Common myeloid progenitor, CD34-positive (primary cell): ENCODE results near the gene CSNK2A1.

Experiments used
- CTCF ChIA-PET: fragments of 350-600 bp; sonication (Branson Sonifier 250); formaldehyde crosslinking; loops from one replicate; lab custom pipeline; 2021; ENCODE audit warnings: antibody characterized with exemption; lab: Charles Lee
- POLR2A ChIA-PET: fragments of 350-600 bp; sonication (Branson Sonifier 250); formaldehyde crosslinking; loops from one replicate; lab custom pipeline; 2021; ENCODE audit warnings: antibody characterized with exemption; lab: Charles Lee
- DNase-seq, 3 donors: peaks; one replicate each; pipeline versions ENCODE4 v3.0.0 to v3.0.0-alpha.2; 2013
- H3K27ac ChIP-seq, 2 experiments: 1 replicate in 1 of 2; 2 replicates in 1 of 2; pipeline ENCODE4 v1.7.0; 2013; ENCODE audit warnings: inconsistent platforms in 2 of 2, low read length in 2 of 2, mild to moderate bottlenecking in 2 of 2, low read depth in 1 of 2, moderate library complexity in 1 of 2; ENCODE audit not compliant: severe bottlenecking in 2 of 2, insufficient read depth in 1 of 2, poor library complexity in 1 of 2
- H3K27me3 ChIP-seq, 5 experiments: replicated peaks in 2 of 5; 1 replicate in 3 of 5; 2 replicates in 2 of 5; pipeline versions ENCODE4 v1.6.1 to v1.7.0; 2013; ENCODE audit warnings: low read length in 4 of 5, mild to moderate bottlenecking in 2 of 5, moderate library complexity in 2 of 5, inconsistent platforms in 1 of 5; ENCODE audit not compliant: insufficient read depth in 5 of 5, control insufficient read depth in 4 of 5
- H3K36me3 ChIP-seq, 4 experiments: 1 replicate in 2 of 4; 2 replicates in 2 of 4; pipeline versions ENCODE4 v1.6.1 to v1.7.0; 2013; ENCODE audit warnings: low read length in 3 of 4, control low read depth in 1 of 4, mild to moderate bottlenecking in 1 of 4; ENCODE audit not compliant: control insufficient read depth in 4 of 4, insufficient read depth in 4 of 4
- H3K4me1 ChIP-seq, 4 experiments: 1 replicate in 3 of 4; 2 replicates in 1 of 4; pipeline versions ENCODE4 v1.6.1 to v1.7.1; 2013; ENCODE audit warnings: low read length in 3 of 4, mild to moderate bottlenecking in 3 of 4, control low read depth in 1 of 4, inconsistent platforms in 1 of 4, moderate library complexity in 1 of 4; ENCODE audit not compliant: control insufficient read depth in 4 of 4, insufficient read depth in 4 of 4; ENCODE audit errors: control extremely low read depth in 1 of 4
- H3K4me3 ChIP-seq, 7 experiments: 1 replicate in 4 of 7; 2 replicates in 3 of 7; pipeline versions ENCODE4 v1.5.1 to v1.7.0; 2013; ENCODE audit warnings: mild to moderate bottlenecking in 7 of 7, low read length in 6 of 7, moderate library complexity in 6 of 7, inconsistent platforms in 2 of 7, low read depth in 2 of 7, control low read depth in 1 of 7; ENCODE audit not compliant: insufficient read depth in 4 of 7, control insufficient read depth in 1 of 7; ENCODE audit errors: extremely low read depth in 1 of 7
- H3K9me3 ChIP-seq, 5 experiments: 1 replicate in 4 of 5; 2 replicates in 1 of 5; pipeline versions ENCODE4 v1.6.1 to v1.7.1; 2013; ENCODE audit warnings: low read length in 4 of 5, mild to moderate bottlenecking in 2 of 5, inconsistent platforms in 1 of 5, low read depth in 1 of 5, moderate library complexity in 1 of 5; ENCODE audit not compliant: control insufficient read depth in 4 of 5, insufficient read depth in 2 of 5; ENCODE audit errors: control extremely low read depth in 1 of 5
- WGBS: methylation state at CpG from one replicate; pipeline ENCODE4 v1.1.5; 2013; ENCODE audit not compliant: insufficient coverage; 5-methylcytosine and 5-hydroxymethylcytosine counted together

The CSNK2A1 gene

DNA sequence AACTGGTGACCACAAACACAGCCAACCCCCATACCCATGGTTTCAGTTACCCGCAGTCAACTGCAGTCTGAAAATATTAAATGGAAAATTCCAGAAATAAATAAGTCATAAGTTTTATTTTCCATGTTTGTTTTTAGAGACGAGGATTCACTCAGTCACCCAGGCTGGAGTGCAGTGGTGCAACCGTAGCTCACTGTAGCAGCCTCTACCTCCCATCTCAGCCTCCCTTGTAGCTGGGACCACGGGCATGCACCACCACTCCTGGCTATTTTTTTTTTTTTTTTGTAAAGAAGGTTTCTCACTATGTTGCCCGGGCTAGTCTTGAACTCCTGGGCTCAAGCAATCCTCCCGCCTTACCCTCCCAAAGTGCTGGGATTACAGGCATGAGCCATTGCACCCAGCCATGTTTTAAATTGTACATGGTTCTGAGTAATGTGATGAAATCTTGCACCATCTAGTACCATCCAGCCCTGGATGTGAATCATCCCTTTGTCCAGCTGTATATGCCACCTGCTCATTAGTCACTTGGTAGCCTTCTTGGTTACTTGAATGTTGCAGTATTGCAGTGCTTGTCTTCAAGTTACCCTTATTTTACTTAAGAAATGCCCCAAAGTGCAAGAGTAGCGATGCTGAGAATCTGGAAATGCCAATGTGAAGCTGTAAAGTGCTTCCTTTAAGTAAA, 14.5 kb downstream of the CSNK2A1 start:
- Histone ChIP-seq H3K9me3 (peaks cover 0 to 19% (median 11%) of the 10 kb centered on the region in 5 experiments), H3K4me3 (no peak overlapping the region), H3K4me1 (peaks cover 0 to 2% (median under 1%) of the 10 kb centered on the region in 4 experiments), H3K27ac (no peak overlapping the region), H3K27me3 (no peaks in the 10 kb centered on the region), H3K36me3 (peaks cover 9 to 55% (median 30%) of the 10 kb centered on the region in 4 experiments)
- WGBS: 96% methylated on average over 3 of the region's 7 CpGs
- CTCF ChIA-PET: no interaction called here
- POLR2A ChIA-PET: no interaction called here
- DNase-seq: no peak

- H3K36me3 ChIP-seq: peaks cover 10 to 62% (median 37%) of the 10 kb centered on the region in 4 experiments
- CTCF ChIA-PET: no interaction called here
- no peak for DNase-seq
Observed at GRCh38 chr20:527571-527886, 16.1 kb downstream of the CSNK2A1 start.

GRCh38 chr20:521860-522259, 21.7 kb downstream of the CSNK2A1 start:
- ChIA-PET CTCF (no interaction called here), POLR2A (no interaction called here)
- Histone ChIP-seq H3K27me3 (no peaks in the 10 kb centered on the region), H3K36me3 (peaks cover 16 to 59% (median 38%) of the 10 kb centered on the region in 4 experiments), H3K27ac (no peak overlapping the region), H3K4me3 (no peak overlapping the region), H3K9me3 (peaks cover 5 to 23% (median 10%) of the 10 kb centered on the region in 5 experiments), H3K4me1 (no peaks in the 10 kb centered on the region)
- DNase-seq: no peak
- 40% methylated on average over 1 of the region's 4 CpGs for WGBS

More at GRCh38 chr20:527571-527886, 16.1 kb downstream of the CSNK2A1 start:
- POLR2A ChIA-PET: no interaction called here
- H3K4me3 ChIP-seq: no peak overlapping the region
- H3K9me3 ChIP-seq: peaks cover 0 to 19% (median 11%) of the 10 kb centered on the region in 5 experiments
- peaks cover 0 to 2% (median under 1%) of the 10 kb centered on the region in 4 experiments for H3K4me1 ChIP-seq
- WGBS: 100% methylated on average over 1 of the region's 2 CpGs
- no peaks in the 10 kb centered on the region for H3K27me3 ChIP-seq
- no peak overlapping the region for H3K27ac ChIP-seq

DNA sequence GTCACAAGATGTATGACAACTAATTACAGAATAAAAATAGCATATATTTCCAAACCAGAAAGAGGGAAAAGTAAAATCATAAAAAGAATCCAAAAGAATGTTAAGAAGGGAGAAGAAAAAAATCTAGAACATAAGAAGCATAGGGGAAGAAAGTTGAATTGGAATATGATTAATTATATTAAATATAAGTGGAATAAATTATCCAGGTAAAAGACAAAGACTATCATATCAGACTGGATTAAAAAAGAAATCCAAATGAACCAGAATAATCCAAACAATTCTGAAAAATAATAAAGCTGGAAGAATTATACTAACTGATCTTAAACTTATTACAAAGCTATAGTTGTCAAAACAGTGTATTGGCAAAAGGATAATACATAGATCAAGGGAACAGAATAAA, 23.6 kb downstream of the CSNK2A1 start:
- POLR2A ChIA-PET: no interaction called here
- H3K36me3 ChIP-seq: peaks cover 18 to 55% (median 30%) of the 10 kb centered on the region in 4 experiments
- CTCF ChIA-PET: interaction anchor here (1.1 to 1.4 kb wide), 2 partner anchors 9 to 27 kb away, joined by 4 read pairs; no protein-coding TSS in a partner anchor

GRCh38 chr20:517221-517620, 26.4 kb downstream of the CSNK2A1 start:
- no peaks in the 10 kb centered on the region for H3K27me3 ChIP-seq
- H3K4me3 ChIP-seq: no peak overlapping the region
- ChIA-PET CTCF (no interaction called here), POLR2A (no interaction called here)
- H3K27ac ChIP-seq: no peak overlapping the region
- DNase-seq: no peak
- peaks cover 15 to 34% (median 17%) of the 10 kb centered on the region in 4 experiments for H3K36me3 ChIP-seq
- peaks cover 0 to 3% (median 0%) of the 10 kb centered on the region in 4 experiments for H3K4me1 ChIP-seq
- peaks cover 5 to 18% (median 10%) of the 10 kb centered on the region in 5 experiments for H3K9me3 ChIP-seq
- 38% methylated on average over 1 of the region's 2 CpGs for WGBS

More for the DNA sequence above, 23.6 kb downstream of the CSNK2A1 start:
- Histone ChIP-seq H3K27ac (no peak overlapping the region), H3K4me3 (no peak overlapping the region), H3K4me1 (no peaks in the 10 kb centered on the region), H3K9me3 (peaks cover 5 to 21% (median 10%) of the 10 kb centered on the region in 5 experiments), H3K27me3 (no peaks in the 10 kb centered on the region)
- no peak for DNase-seq

DNA sequence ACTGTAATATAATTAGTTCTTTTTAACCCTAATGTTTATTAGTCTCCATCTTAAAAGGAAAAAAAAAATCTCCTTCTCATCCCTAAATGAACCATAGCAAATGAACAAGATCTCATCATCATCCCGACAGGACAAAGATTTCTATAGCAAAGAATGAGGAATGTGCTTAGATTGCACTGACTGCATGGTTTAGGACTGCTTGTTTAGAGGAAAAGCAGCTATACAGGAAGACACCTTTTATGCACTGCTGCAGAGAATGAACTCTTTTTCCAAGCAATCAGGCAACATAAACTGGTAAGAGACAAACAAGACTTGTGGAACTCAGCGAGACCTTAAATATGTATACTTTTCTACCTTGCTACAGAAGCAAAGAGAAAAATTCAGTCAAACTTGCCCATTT, 26.8 kb downstream of the CSNK2A1 start:
- ChIA-PET CTCF (no interaction called here), POLR2A (no interaction called here)
- Histone ChIP-seq H3K36me3 (peaks cover 13 to 32% (median 13%) of the 10 kb centered on the region in 4 experiments), H3K27ac (no peak overlapping the region), H3K4me1 (peaks cover 0 to 4% (median 1%) of the 10 kb centered on the region in 4 experiments), H3K27me3 (no peaks in the 10 kb centered on the region), H3K4me3 (no peak overlapping the region), H3K9me3 (peaks cover 3 to 16% (median 10%) of the 10 kb centered on the region in 5 experiments)
- DNase-seq: no peak
- 100% methylated on average over 1 of the region's 2 CpGs for WGBS

DNA sequence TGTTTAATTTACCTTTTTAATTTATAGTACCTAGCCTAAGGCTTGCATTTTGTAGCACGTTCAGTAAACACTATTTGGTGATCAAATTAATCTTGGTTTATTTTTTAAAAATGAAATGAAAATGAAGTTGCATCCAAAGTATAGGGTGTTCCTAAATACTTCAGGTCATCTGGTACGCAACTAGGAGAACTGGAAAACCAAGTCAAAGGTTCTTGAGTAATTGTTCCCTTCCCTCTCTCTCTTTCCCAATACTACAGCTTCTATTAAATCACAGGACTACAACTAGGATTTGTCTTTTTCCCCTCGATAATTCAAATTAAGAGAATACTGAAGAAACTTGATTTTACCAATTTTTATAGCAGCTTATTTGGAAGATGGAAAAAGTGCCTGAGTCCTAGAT, 27.9 kb downstream of the CSNK2A1 start:
- POLR2A ChIA-PET: no interaction called here
- CTCF ChIA-PET: interaction anchor here (1.4 kb wide), 1 partner anchor 21 kb away, joined by 4 read pairs; no protein-coding TSS in a partner anchor
- Histone ChIP-seq H3K36me3 (peaks cover 2 to 23% (median 6%) of the 10 kb centered on the region in 4 experiments), H3K4me1 (peaks cover 0 to 9% (median 1%) of the 10 kb centered on the region in 4 experiments), H3K9me3 (peaks cover 0 to 7% (median 6%) of the 10 kb centered on the region in 5 experiments), H3K4me3 (no peak overlapping the region), H3K27me3 (no peaks in the 10 kb centered on the region), H3K27ac (no peak overlapping the region)
- 80% methylated on average over 2 of the region's 3 CpGs for WGBS
- no peak for DNase-seq
